ENCODE measurements around the gene TMCC2. TPM values are rescaled to one million over a fixed set of nuclear protein-coding genes. Genes with fewer than 3 reads are reported as not detected.

TMCC2 gene
- polyA plus RNA-seq, 3 donors: 0.16 to 0.27 TPM; not detected in 1

DNA sequence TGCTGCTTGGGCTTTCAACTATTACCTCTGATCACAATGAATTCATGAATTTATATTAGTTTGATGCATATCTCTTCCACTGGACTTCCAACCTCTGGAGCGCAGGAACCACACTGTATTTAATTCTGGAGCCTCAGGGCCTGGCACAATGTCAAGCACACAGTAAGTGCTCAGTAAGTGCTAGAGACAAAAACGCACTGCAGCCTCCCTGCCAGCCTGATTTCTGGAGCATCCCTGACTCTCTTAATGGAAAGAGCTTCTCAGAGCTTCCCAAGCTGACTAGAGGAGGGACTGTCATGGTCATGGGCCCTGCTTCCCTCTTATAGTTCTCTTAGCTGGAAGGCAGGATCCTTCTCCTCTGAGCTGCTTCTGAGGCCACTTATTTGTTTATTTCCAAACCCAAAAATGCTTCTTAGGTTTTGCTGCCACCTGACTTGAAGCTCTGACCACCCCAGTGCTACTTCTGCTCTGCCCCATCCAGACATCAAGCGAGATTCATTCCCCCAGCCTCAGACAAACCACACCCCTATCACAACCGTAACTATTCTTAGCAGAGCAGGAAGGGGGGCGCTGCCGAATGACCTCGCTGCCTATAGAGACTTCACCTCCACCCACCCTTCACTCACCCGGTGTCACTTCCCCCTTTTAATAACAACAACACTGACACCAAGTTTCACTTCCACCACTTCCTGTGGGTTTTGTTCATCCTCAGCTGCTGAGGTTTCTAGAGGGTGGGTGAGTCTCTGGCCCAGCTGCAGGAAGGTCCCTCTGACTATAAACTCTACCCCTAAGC, 60.2 kb downstream of the TMCC2 start:
- peaks cover 0 to 5% (median 2%) of the 10 kb centered on the region in 3 donors for H3K27me3 Mint-ChIP-seq (ENCODE audit: low read depth in 3 of 3)
- peak; percentile 92 to 95 (median 93) for DNase-seq
- Histone ChIP-seq H3K79me2 (ENCODE audit: insufficient read depth, low read length) (peaks cover 5% of the 10 kb centered on the region), H3K27me3 (ENCODE audit: control insufficient read depth in 2 of 2, insufficient read depth in 2 of 2, low read length in 2 of 2) (no peaks in the 10 kb centered on the region), H3K36me3 (replicated peaks in 1 of 2; ENCODE audit: control insufficient read depth in 1 of 2, insufficient read depth in 2 of 2, low read length in 2 of 2) (no peaks in the 10 kb centered on the region), H3K4me1 (ENCODE audit: control insufficient read depth in 1 of 2, insufficient read depth in 2 of 2, low read length in 2 of 2) (peaks cover 63 to 75% of the 10 kb centered on the region in 2 donors), H3K9me3 (replicated peaks in 1 of 2; ENCODE audit: control insufficient read depth in 1 of 2, insufficient read depth in 1 of 2, low read length in 2 of 2) (no peaks in the 10 kb centered on the region), H4K20me1 (ENCODE audit: insufficient read depth, low read length) (no peaks in the 10 kb centered on the region), H3K4me3 (replicated peaks in 1 of 3; ENCODE audit: low read depth in 2 of 3, low read length in 3 of 3) (peak overlapping the region in 1 of 3 experiments; percentile 64), H3K4me2 (replicated peaks; ENCODE audit: extremely low read depth, low read length, poor library complexity, severe bottlenecking) (peak overlapping the region; percentile 67), H3K27ac (ENCODE audit: low read depth in 1 of 2, low read length in 2 of 2) (peak overlapping the region; percentile 93 to 95), H3K9ac (ENCODE audit: insufficient read depth, low read length, poor library complexity, severe bottlenecking) (peak overlapping the region; percentile 59), H2AFZ (ENCODE audit: insufficient read depth, low read depth, low read length, poor library complexity, severe bottlenecking) (no peak overlapping the region)
- H3K4me1 Mint-ChIP-seq: peaks cover 72% of the 10 kb centered on the region
- H3K36me3 Mint-ChIP-seq: no peaks in the 10 kb centered on the region
- 13% methylated on average over 8 of the region's 8 CpGs for WGBS (ENCODE audit: insufficient coverage)
- no peaks in the 10 kb centered on the region for H3K9me3 Mint-ChIP-seq
- H3K4me3 Mint-ChIP-seq: peak overlapping the region; percentile 56 to 75
- TF ChIP-seq, protein P1, sequence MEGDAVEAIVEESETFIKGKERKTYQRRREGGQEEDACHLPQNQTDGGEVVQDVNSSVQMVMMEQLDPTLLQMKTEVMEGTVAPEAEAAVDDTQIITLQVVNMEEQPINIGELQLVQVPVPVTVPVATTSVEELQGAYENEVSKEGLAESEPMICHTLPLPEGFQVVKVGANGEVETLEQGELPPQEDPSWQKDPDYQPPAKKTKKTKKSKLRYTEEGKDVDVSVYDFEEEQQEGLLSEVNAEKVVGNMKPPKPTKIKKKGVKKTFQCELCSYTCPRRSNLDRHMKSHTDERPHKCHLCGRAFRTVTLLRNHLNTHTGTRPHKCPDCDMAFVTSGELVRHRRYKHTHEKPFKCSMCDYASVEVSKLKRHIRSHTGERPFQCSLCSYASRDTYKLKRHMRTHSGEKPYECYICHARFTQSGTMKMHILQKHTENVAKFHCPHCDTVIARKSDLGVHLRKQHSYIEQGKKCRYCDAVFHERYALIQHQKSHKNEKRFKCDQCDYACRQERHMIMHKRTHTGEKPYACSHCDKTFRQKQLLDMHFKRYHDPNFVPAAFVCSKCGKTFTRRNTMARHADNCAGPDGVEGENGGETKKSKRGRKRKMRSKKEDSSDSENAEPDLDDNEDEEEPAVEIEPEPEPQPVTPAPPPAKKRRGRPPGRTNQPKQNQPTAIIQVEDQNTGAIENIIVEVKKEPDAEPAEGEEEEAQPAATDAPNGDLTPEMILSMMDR (IDR thresholded peaks at IDR 0.05): no peak
- intact Hi-C loops (cut with micrococcal nuclease): loop anchor here in 1 of 2 donors (5.0 kb wide), 1 partner anchor 34 kb away; the partner anchor contains the start of gene NUAK2
- H3K27ac Mint-ChIP-seq: peak overlapping the region; percentile 96 to 99 (median 98)

DNA sequence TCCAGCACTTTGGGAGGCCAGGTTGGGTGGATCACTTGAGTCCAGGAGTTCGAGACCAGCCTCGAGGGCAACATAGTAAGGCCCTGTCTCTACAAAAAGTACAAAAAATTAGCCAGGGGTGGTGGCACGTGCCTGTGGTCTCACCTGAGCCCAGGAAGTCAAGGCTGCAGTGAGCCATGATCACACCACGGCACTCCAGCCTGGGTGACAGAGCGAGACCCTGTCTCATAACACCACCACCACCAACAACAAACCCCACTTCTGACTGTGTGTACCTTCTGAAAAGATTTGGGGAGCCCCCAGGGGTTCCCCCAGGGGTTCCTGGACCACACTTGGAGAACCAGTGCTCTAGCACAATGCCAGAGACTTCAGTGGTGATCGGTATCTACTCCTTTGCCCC, 63.9 kb downstream of the TMCC2 start:
- intact Hi-C loops (cut with micrococcal nuclease): no loop called here
- Histone ChIP-seq H3K4me2 (replicated peaks; ENCODE audit: extremely low read depth, low read length, poor library complexity, severe bottlenecking) (no peak overlapping the region), H3K27me3 (ENCODE audit: control insufficient read depth in 2 of 2, insufficient read depth in 2 of 2, low read length in 2 of 2) (no peaks in the 10 kb centered on the region), H3K4me1 (ENCODE audit: control insufficient read depth in 1 of 2, insufficient read depth in 2 of 2, low read length in 2 of 2) (peaks cover 31 to 40% of the 10 kb centered on the region in 2 donors), H3K4me3 (replicated peaks in 1 of 3; ENCODE audit: low read depth in 2 of 3, low read length in 3 of 3) (no peak overlapping the region), H3K79me2 (ENCODE audit: insufficient read depth, low read length) (no peaks in the 10 kb centered on the region), H3K9me3 (replicated peaks in 1 of 2; ENCODE audit: control insufficient read depth in 1 of 2, insufficient read depth in 1 of 2, low read length in 2 of 2) (no peaks in the 10 kb centered on the region), H3K27ac (ENCODE audit: low read depth in 1 of 2, low read length in 2 of 2) (no peak overlapping the region), H3K9ac (ENCODE audit: insufficient read depth, low read length, poor library complexity, severe bottlenecking) (no peak overlapping the region), H4K20me1 (ENCODE audit: insufficient read depth, low read length) (no peaks in the 10 kb centered on the region), H3K36me3 (replicated peaks in 1 of 2; ENCODE audit: control insufficient read depth in 1 of 2, insufficient read depth in 2 of 2, low read length in 2 of 2) (no peaks in the 10 kb centered on the region), H2AFZ (ENCODE audit: insufficient read depth, low read depth, low read length, poor library complexity, severe bottlenecking) (no peak overlapping the region)
- H3K4me1 Mint-ChIP-seq: peaks cover 50% of the 10 kb centered on the region
- TF ChIP-seq, protein P1 (IDR thresholded peaks at IDR 0.05): no peak
- H3K36me3 Mint-ChIP-seq: no peaks in the 10 kb centered on the region
- peak overlapping the region in 4 of 7 donors; percentile 12 to 54 (median 32) for H3K27ac Mint-ChIP-seq
- no peaks in the 10 kb centered on the region for H3K9me3 Mint-ChIP-seq
- peaks cover 0 to 4% (median 3%) of the 10 kb centered on the region in 3 donors for H3K27me3 Mint-ChIP-seq (ENCODE audit: low read depth in 3 of 3)
- no peak overlapping the region for H3K4me3 Mint-ChIP-seq
- WGBS (ENCODE audit: insufficient coverage): 96% methylated on average over 4 of the region's 6 CpGs
- no peak for DNase-seq
